Measurements from ENCODE around the gene PAX8. TPM values are rescaled to one million over a fixed set of nuclear protein-coding genes. Genes with fewer than 3 reads are reported as not detected.

The PAX8 gene
- total and polyA plus RNA-seq, 10 of the 15 experiments (the other 5 are each of a cell fraction or from before 2014, with no cell fraction given): 0.16 to 2.5 (median 0.97) TPM

GRCh38 chr2:113229795-113230194 lies 48.9 kb downstream of the PAX8 start:
- TF ChIP-seq EED (IDR thresholded peaks at IDR 0.05; ENCODE audit: low read depth) (no peak), GABPA (IDR thresholded peaks at IDR 0.05; ENCODE audit: low read depth) (no peak), SMAD1 (IDR thresholded peaks at IDR 0.05; ENCODE audit: low read depth, partially characterized antibody) (no peak), MYB (IDR thresholded peaks at IDR 0.05; ENCODE audit: borderline replicate concordance, low read depth, low read length) (no peak), BCLAF1 (IDR thresholded peaks at IDR 0.05) (no peak)
- Histone ChIP-seq H3K4me2 (ENCODE audit: control insufficient read depth, insufficient read depth) (no peak overlapping the region), H3K9ac (ENCODE audit: control insufficient read depth, insufficient read depth, low read length) (no peak overlapping the region), H4K20me1 (ENCODE audit: control insufficient read depth, insufficient read depth) (no peaks in the 10 kb centered on the region), H3K79me2 (ENCODE audit: control insufficient read depth, insufficient read depth, low read length) (no peaks in the 10 kb centered on the region), H3K27me3 (replicated peaks in 1 of 2; ENCODE audit: control insufficient read depth in 2 of 2, insufficient read depth in 2 of 2, low read length in 1 of 2) (no peaks in the 10 kb centered on the region; a peak in 2 of 4 replicates), H3K36me3 (ENCODE audit: control insufficient read depth in 2 of 2, insufficient read depth in 2 of 2, low read length in 1 of 2) (no peaks in the 10 kb centered on the region), H3K4me3 (no peak overlapping the region), H3K4me1 (ENCODE audit: control insufficient read depth, insufficient read depth, low read length) (no peaks in the 10 kb centered on the region), H3K9me3 (replicated peaks; ENCODE audit: control insufficient read depth, insufficient read depth, low read length) (no peaks in the 10 kb centered on the region), H3K27ac (ENCODE audit: control insufficient read depth, insufficient read depth) (no peak overlapping the region), H2AFZ (ENCODE audit: control insufficient read depth, low read depth, low read length) (no peak overlapping the region)
- POLR2A ChIA-PET: no interaction called here
- intact Hi-C loops (cut with micrococcal nuclease; ENCODE audit: unreplicated experiment): no loop called here
- RAD21 ChIA-PET (ENCODE audit: unreplicated experiment): interaction anchor here (1.1 kb wide), 1 partner anchor 56 kb away, joined by 3 read pairs; the partner anchor contains the start of gene PSD4
- BruUV-seq (replicated peaks): no TSS peak
- in situ Hi-C loops (cut with MboI): no loop called here
- FAIRE-seq (no peak), DNase-seq (ENCODE audit: low read depth, low spot score) (no peak), ATAC-seq (no peak)
- 19% methylated on average over 3 of the region's 3 CpGs for WGBS (ENCODE audit: insufficient coverage, insufficient replicate concordance, low lambda C conversion rate, missing lambda C conversion rate)
- CTCF ChIA-PET: no interaction called here
- SMC1A ChIA-PET (ENCODE audit: uncharacterized antibody, unreplicated experiment): interaction anchor here (2.0 kb wide), 1 partner anchor 92 kb away, joined by 8 read pairs; no protein-coding TSS in a partner anchor

Measured in GM12878 (cell line).